ENCODE measurements around the gene KLHL26.

- TF ChIP-seq POLR2A (IDR thresholded peaks at IDR 0.05; ENCODE audit: low read length) (no peak), GATA1 (IDR thresholded peaks at IDR 0.05; ENCODE audit: low read depth, low read length) (no peak)
Measured at GRCh38 chr19:18658366-18658855, 21.6 kb downstream of the KLHL26 start.

Measured in erythroblast (primary cell).